ENCODE results near the gene KLHL29. TPM values are rescaled to one million over a fixed set of nuclear protein-coding genes. Genes with fewer than 3 reads are reported as not detected.

The KLHL29 gene
- total RNA-seq, 1 donor from 2014 or later = 3.6 TPM

- ATAC-seq = no peak
Measured at GRCh38 chr2:23399674-23400261, 14.8 kb downstream of the KLHL29 start.

- ATAC-seq = no peak
Measured at GRCh38 chr2:23400703-23401102, 15.7 kb downstream of the KLHL29 start.

- peak; percentile 97 for ATAC-seq
Measured at GRCh38 chr2:23401427-23402204, 16.6 kb downstream of the KLHL29 start.

- ATAC-seq = no peak
Measured at GRCh38 chr2:23402205-23402740, 17.3 kb downstream of the KLHL29 start.

GRCh38 chr2:23404426-23404825, 19.4 kb downstream of the KLHL29 start:
- ATAC-seq = peak; percentile 54

GRCh38 chr2:23409248-23409647, 24.3 kb downstream of the KLHL29 start:
- no peak for ATAC-seq

- ATAC-seq = no peak
Measured at GRCh38 chr2:23410596-23410995, 25.6 kb downstream of the KLHL29 start.

- ATAC-seq = peak; percentile 62
Measured at GRCh38 chr2:23411752-23412431, 26.9 kb downstream of the KLHL29 start.

GRCh38 chr2:23412556-23413155, 27.7 kb downstream of the KLHL29 start:
- ATAC-seq = no peak

- ATAC-seq = no peak
Measured at GRCh38 chr2:23413641-23414040, 28.7 kb downstream of the KLHL29 start.

GRCh38 chr2:23414106-23414505, 29.1 kb downstream of the KLHL29 start:
- ATAC-seq = no peak

GRCh38 chr2:23414871-23415270, 29.9 kb downstream of the KLHL29 start:
- ATAC-seq = no peak

- ATAC-seq = no peak
Measured at GRCh38 chr2:23417310-23417709, 32.3 kb downstream of the KLHL29 start.

GRCh38 chr2:23418056-23418455, 33.1 kb downstream of the KLHL29 start:
- ATAC-seq = no peak

- ATAC-seq = peak; percentile 72
Measured at GRCh38 chr2:23418461-23418911, 33.5 kb downstream of the KLHL29 start.

- ATAC-seq = no peak
Measured at GRCh38 chr2:23419171-23420090, 34.5 kb downstream of the KLHL29 start.

- ATAC-seq = no peak
Measured at GRCh38 chr2:23420091-23420839, 35.3 kb downstream of the KLHL29 start.

- no peak for ATAC-seq
Measured at GRCh38 chr2:23420840-23421476, 36.0 kb downstream of the KLHL29 start.

GRCh38 chr2:23422089-23423061, 37.4 kb downstream of the KLHL29 start:
- no peak for ATAC-seq

All from esophagus mucosa (tissue), 1 donor.